Ishikawa (cell line): ENCODE data around the gene DIP2C.

Source experiments
- EGR1 ChIP-seq: IDR thresholded peaks from 2 replicates; pipeline ENCODE4 v1.6.1; 2012
- EP300 ChIP-seq: IDR thresholded peaks from 2 replicates; pipeline ENCODE4 v1.6.1; 2012; ENCODE audit warnings: borderline replicate concordance
- FOXM1 ChIP-seq: IDR thresholded peaks from 2 replicates; pipeline ENCODE4 v1.6.1; 2012; ENCODE audit warnings: low read depth, borderline replicate concordance
- RAD21 ChIP-seq: IDR thresholded peaks from 2 replicates; pipeline ENCODE4 v1.6.1; 2012; ENCODE audit warnings: low read depth
- TAF1 ChIP-seq: IDR thresholded peaks from 2 replicates; pipeline ENCODE4 v1.6.1; 2012; ENCODE audit warnings: low read depth, mild to moderate bottlenecking
- TCF12 ChIP-seq: IDR thresholded peaks from 2 replicates; pipeline ENCODE4 v1.6.1; 2012; ENCODE audit warnings: low read depth
- YY1 ChIP-seq: IDR thresholded peaks from 2 replicates; pipeline ENCODE4 v1.6.1; 2012; ENCODE audit warnings: low read depth

DNA sequence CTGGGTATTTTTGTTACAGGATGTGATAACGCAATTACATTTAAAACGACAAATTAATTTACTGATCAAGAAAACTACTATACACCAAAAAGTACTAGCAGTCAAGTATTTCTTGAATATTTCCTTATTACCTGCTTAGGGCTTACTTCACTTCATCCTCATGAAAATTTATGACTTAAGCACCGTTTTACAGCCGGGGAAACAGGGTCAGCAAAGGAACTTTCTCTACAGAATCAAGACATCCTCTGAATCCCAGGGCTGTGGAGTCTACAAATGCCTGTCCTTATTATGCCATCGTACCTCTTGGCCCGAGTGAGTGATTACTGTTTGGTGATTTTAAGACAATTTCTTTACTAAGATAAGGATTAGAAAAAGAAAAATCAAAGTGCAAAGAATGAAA, 305.9 kb downstream of the DIP2C start:
- TF ChIP-seq EGR1 = no peak
- no peak for TF ChIP-seq EP300
- TF ChIP-seq FOXM1 = no peak
- TF ChIP-seq RAD21 = no peak
- TF ChIP-seq YY1 = no peak
- TF ChIP-seq TCF12 = no peak
- TF ChIP-seq TAF1 = no peak
